Vagina (tissue), 2 donors: Measurements from ENCODE around the gene CACNG7. TPM values are rescaled to one million over a fixed set of nuclear protein-coding genes. Genes with fewer than 3 reads are reported as not detected.

ENCODE experiments used
- DNase-seq, 2 donors: peaks; one replicate each; pipeline ENCODE4 v3.0.0-alpha.2; 2017; ENCODE audit errors: extremely low spot score in 2 of 2
- H3K27ac ChIP-seq: fragments of 200-600 bp; sonication (generic); one replicate; pipeline ENCODE4 v1.5.1; 2019
- H3K27me3 ChIP-seq: fragments of 200-600 bp; sonication (generic); one replicate; pipeline ENCODE4 v1.5.1; 2019
- H3K36me3 ChIP-seq, 2 donors: fragments of 200-600 bp; sonication (generic); one replicate each; pipeline ENCODE4 v1.5.1; 2017 to 2019
- H3K4me1 ChIP-seq: fragments of 200-600 bp; sonication (generic); one replicate; pipeline ENCODE4 v1.5.1; 2019
- H3K4me3 ChIP-seq, 2 donors: fragments of 200-600 bp; sonication (generic); 1 replicate in 1 of 2; 2 replicates in 1 of 2; pipeline ENCODE4 v1.5.1; 2016 to 2019
- H3K9me3 ChIP-seq: fragments of 200-600 bp; sonication (generic); one replicate; pipeline ENCODE4 v1.5.1; 2019
- POLR2A ChIP-seq, 2 donors: fragments of 450-650 bp; IDR thresholded peaks; one replicate each; pipeline ENCODE4 v1.6.1; 2017; ENCODE audit warnings: antibody characterized with exemption in 2 of 2, mild to moderate bottlenecking in 2 of 2, moderate library complexity in 2 of 2
- POLR2AphosphoS5 ChIP-seq, 2 donors: sonication (generic); formaldehyde crosslinking; IDR thresholded peaks; one replicate each; pipeline ENCODE4 v1.9.0; 2017; ENCODE audit warnings: antibody characterized with exemption in 2 of 2, mild to moderate bottlenecking in 2 of 2, low read depth in 1 of 2; ENCODE audit not compliant: insufficient read depth in 1 of 2
- intact Hi-C: fragments of 100-400 bp; cut with DNase I; formaldehyde crosslinking; loops from one replicate; pipeline ENCODE4 v1.15.1; 2023
- microRNA counts, 2 donors: library from miRNA; unstranded; fragments of <30 nt; microRNA quantifications; one replicate each; lab custom pipeline; 2016 to 2017
- total RNA-seq: library from RNA; depleted of rRNA; stranded (reverse); fragments of >200 nt; gene quantifications from one replicate; pipeline ENCODE4 v1.2.3, GENCODE V29; 2016
- TF ChIP-seq, protein P1 (sequence below), 3 experiments: fragments of 450-650 bp in 2 of 3; fragments of 200-600 bp in 1 of 3; sonication (generic) in 1 of 3; IDR thresholded peaks; one replicate each; pipeline ENCODE4 v1.5.1; 2017 to 2019; ENCODE audit warnings: antibody characterized with exemption in 3 of 3, mild to moderate bottlenecking in 2 of 3, moderate library complexity in 2 of 3

CACNG7 gene
- total RNA-seq, 1 donor from 2014 or later = not detected

DNA sequence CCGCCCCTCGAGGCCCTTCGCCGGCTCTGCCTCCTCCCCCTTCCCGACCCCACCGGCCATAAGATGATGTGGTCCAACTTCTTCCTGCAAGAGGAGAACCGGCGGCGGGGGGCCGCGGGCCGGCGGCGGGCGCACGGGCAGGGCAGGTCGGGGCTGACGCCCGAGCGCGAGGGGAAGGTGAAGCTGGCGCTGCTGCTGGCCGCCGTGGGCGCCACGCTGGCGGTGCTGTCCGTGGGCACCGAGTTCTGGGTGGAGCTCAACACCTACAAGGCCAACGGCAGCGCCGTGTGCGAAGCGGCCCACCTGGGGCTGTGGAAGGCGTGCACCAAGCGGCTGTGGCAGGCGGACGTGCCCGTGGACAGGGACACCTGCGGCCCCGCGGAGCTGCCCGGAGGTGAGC lies 83.7 kb downstream of the CACNG7 start:
- no peak for DNase-seq
- Histone ChIP-seq H3K27ac (no peak overlapping the region), H3K9me3 (no peaks in the 10 kb centered on the region), H3K4me3 (no peak overlapping the region), H3K27me3 (peaks cover 21% of the 10 kb centered on the region), H3K4me1 (peaks cover 12% of the 10 kb centered on the region), H3K36me3 (no peaks in the 10 kb centered on the region)
- intact Hi-C loops = no loop called here
- TF ChIP-seq POLR2AphosphoS5 (IDR thresholded peaks at IDR 0.05; ENCODE audit: insufficient read depth in 1 of 2, low read depth in 1 of 2) (no peak), POLR2A (IDR thresholded peaks at IDR 0.05) (no peak)
- TF ChIP-seq, protein P1, sequence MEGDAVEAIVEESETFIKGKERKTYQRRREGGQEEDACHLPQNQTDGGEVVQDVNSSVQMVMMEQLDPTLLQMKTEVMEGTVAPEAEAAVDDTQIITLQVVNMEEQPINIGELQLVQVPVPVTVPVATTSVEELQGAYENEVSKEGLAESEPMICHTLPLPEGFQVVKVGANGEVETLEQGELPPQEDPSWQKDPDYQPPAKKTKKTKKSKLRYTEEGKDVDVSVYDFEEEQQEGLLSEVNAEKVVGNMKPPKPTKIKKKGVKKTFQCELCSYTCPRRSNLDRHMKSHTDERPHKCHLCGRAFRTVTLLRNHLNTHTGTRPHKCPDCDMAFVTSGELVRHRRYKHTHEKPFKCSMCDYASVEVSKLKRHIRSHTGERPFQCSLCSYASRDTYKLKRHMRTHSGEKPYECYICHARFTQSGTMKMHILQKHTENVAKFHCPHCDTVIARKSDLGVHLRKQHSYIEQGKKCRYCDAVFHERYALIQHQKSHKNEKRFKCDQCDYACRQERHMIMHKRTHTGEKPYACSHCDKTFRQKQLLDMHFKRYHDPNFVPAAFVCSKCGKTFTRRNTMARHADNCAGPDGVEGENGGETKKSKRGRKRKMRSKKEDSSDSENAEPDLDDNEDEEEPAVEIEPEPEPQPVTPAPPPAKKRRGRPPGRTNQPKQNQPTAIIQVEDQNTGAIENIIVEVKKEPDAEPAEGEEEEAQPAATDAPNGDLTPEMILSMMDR (IDR thresholded peaks at IDR 0.05) = no peak

- no peak for DNase-seq
- Histone ChIP-seq H3K36me3 (no peaks in the 10 kb centered on the region), H3K4me1 (peaks cover 12% of the 10 kb centered on the region), H3K27ac (no peak overlapping the region), H3K27me3 (peaks cover 21% of the 10 kb centered on the region), H3K4me3 (no peak overlapping the region), H3K9me3 (no peaks in the 10 kb centered on the region)
- intact Hi-C loops = no loop called here
- TF ChIP-seq POLR2A (IDR thresholded peaks at IDR 0.05) = no peak
- TF ChIP-seq POLR2AphosphoS5 (IDR thresholded peaks at IDR 0.05; ENCODE audit: insufficient read depth in 1 of 2, low read depth in 1 of 2) = no peak
These were observed 84.4 kb downstream of the CACNG7 start for GRCh38 chr19:53993448-53993847.

MicroRNA genes within 50 kb of the gene (microRNA counts, 767-probe panel; counts per million panel counts)
- microRNA hsa-miR-935 (lab: Ali Mortazavi, UCI) = 238 to 261 counts per million in 2 donors

Other genes starting within 250 kb of the CACNG7 start
- 0.49 TPM for gene NLRP12, start 85.0 kb upstream of the CACNG7 start, total RNA-seq
- gene MYADM, start 41.4 kb upstream of the CACNG7 start, total RNA-seq = 68.3 TPM
- not detected for gene PRKCG, start 27.1 kb upstream of the CACNG7 start, total RNA-seq
- gene CACNG8, start 53.7 kb downstream of the CACNG7 start, total RNA-seq = not detected
- not detected for gene CACNG6, start 82.4 kb downstream of the CACNG7 start, total RNA-seq
- not detected for gene VSTM1, start 154.6 kb downstream of the CACNG7 start, total RNA-seq
- not detected for gene TARM1, start 172.1 kb downstream of the CACNG7 start, total RNA-seq
- gene OSCAR, start 191.5 kb downstream of the CACNG7 start, total RNA-seq = 1.2 TPM
- 79.3 TPM for gene NDUFA3, start 193.6 kb downstream of the CACNG7 start, total RNA-seq
- 13.0 TPM for gene TFPT, start 206.4 kb downstream of the CACNG7 start, total RNA-seq
- 44.4 TPM for gene PRPF31, start 206.5 kb downstream of the CACNG7 start, total RNA-seq
- gene CNOT3, start 228.5 kb downstream of the CACNG7 start, total RNA-seq = 17.7 TPM